IPS-18c (cell line): ENCODE data around the gene ZNF280C.
"Not testable (repeated sequence)": the region's sequence is repeated elsewhere in the genome, so short reads cannot be mapped to it uniquely, and the experiment has no call there.

Source experiments
- H3K4me3 ChIP-seq: 2 replicates; pipeline ENCODE4 v1.7.0; 2013; ENCODE audit warnings: low read depth, mild to moderate bottlenecking, low read length, moderate library complexity; ENCODE audit not compliant: insufficient read depth
- H3K9me3 ChIP-seq: one replicate; pipeline ENCODE4 v1.6.1; 2013; ENCODE audit warnings: mild to moderate bottlenecking, low read length, moderate library complexity; ENCODE audit not compliant: control insufficient read depth, insufficient read depth

ZNF280C gene

GRCh38 chrX:130267956-130268448, 697 bp downstream of the ZNF280C start:
- peaks cover 8% of the 10 kb centered on the region for H3K9me3 ChIP-seq

GRCh38 chrX:130264573-130264972, 4.1 kb downstream of the ZNF280C start:
- Histone ChIP-seq H3K9me3 (peaks cover 2% of the 10 kb centered on the region), H3K4me3 (no peak overlapping the region)

More at GRCh38 chrX:130267956-130268448, 697 bp downstream of the ZNF280C start:
- H3K4me3 ChIP-seq = peak overlapping the region; percentile 64

- no peaks in the 10 kb centered on the region for H3K9me3 ChIP-seq
- no peak overlapping the region for H3K4me3 ChIP-seq
These were observed 5.7 kb downstream of the ZNF280C start for GRCh38 chrX:130263016-130263415.

- Histone ChIP-seq H3K4me3 (no peak overlapping the region), H3K9me3 (peaks cover 2% of the 10 kb centered on the region)
These were observed 6.5 kb downstream of the ZNF280C start for GRCh38 chrX:130262231-130262630.

GRCh38 chrX:130261296-130261893, 7.3 kb downstream of the ZNF280C start:
- H3K4me3 ChIP-seq = no peak overlapping the region
- H3K9me3 ChIP-seq = peaks cover 2% of the 10 kb centered on the region

- Histone ChIP-seq H3K9me3 (peaks cover 2% of the 10 kb centered on the region), H3K4me3 (no peak overlapping the region)
These were observed 8.4 kb downstream of the ZNF280C start for GRCh38 chrX:130260316-130260715.

GRCh38 chrX:130253916-130254315, 14.8 kb downstream of the ZNF280C start:
- no peak overlapping the region for H3K4me3 ChIP-seq
- peaks cover 6% of the 10 kb centered on the region for H3K9me3 ChIP-seq

- peaks cover 6% of the 10 kb centered on the region for H3K9me3 ChIP-seq
- no peak overlapping the region for H3K4me3 ChIP-seq
These were observed 17.0 kb downstream of the ZNF280C start for GRCh38 chrX:130251671-130252070.

GRCh38 chrX:130247996-130248395, 20.7 kb downstream of the ZNF280C start:
- Histone ChIP-seq H3K4me3 (no peak overlapping the region), H3K9me3 (peaks cover 6% of the 10 kb centered on the region)

GRCh38 chrX:130246084-130246483, 22.6 kb downstream of the ZNF280C start:
- Histone ChIP-seq H3K4me3 (no peak overlapping the region), H3K9me3 (peaks cover 8% of the 10 kb centered on the region)

GRCh38 chrX:130245441-130245840, 23.3 kb downstream of the ZNF280C start:
- no peak overlapping the region for H3K4me3 ChIP-seq
- peaks cover 8% of the 10 kb centered on the region for H3K9me3 ChIP-seq

- not testable (repeated sequence) for H3K9me3 ChIP-seq
These were observed 37.5 kb downstream of the ZNF280C start for GRCh38 chrX:130231184-130231583.

GRCh38 chrX:130228871-130229270, 39.8 kb downstream of the ZNF280C start:
- Histone ChIP-seq H3K4me3 (no peak overlapping the region), H3K9me3 (peaks cover 2% of the 10 kb centered on the region)

More at GRCh38 chrX:130231184-130231583, 37.5 kb downstream of the ZNF280C start:
- not testable (repeated sequence) for H3K4me3 ChIP-seq

GRCh38 chrX:130224810-130225209, 43.9 kb downstream of the ZNF280C start:
- H3K4me3 ChIP-seq = no peak overlapping the region
- peaks cover 2% of the 10 kb centered on the region for H3K9me3 ChIP-seq

- H3K9me3 ChIP-seq = peaks cover 4% of the 10 kb centered on the region
These were observed 52.4 kb downstream of the ZNF280C start for GRCh38 chrX:130216320-130216719.

GRCh38 chrX:130213376-130213775, 55.3 kb downstream of the ZNF280C start:
- Histone ChIP-seq H3K9me3 (peaks cover 4% of the 10 kb centered on the region), H3K4me3 (no peak overlapping the region)

More at GRCh38 chrX:130216320-130216719, 52.4 kb downstream of the ZNF280C start:
- H3K4me3 ChIP-seq = no peak overlapping the region

GRCh38 chrX:130212371-130212770, 56.3 kb downstream of the ZNF280C start:
- H3K4me3 ChIP-seq = no peak overlapping the region

GRCh38 chrX:130211415-130212186, 57.1 kb downstream of the ZNF280C start:
- Histone ChIP-seq H3K4me3 (no peak overlapping the region), H3K9me3 (peaks cover 4% of the 10 kb centered on the region)

More at GRCh38 chrX:130212371-130212770, 56.3 kb downstream of the ZNF280C start:
- peaks cover 4% of the 10 kb centered on the region for H3K9me3 ChIP-seq
